ENCODE measurements around the gene ACAP1.
"Not testable (repeated sequence)": the region's sequence is repeated elsewhere in the genome, so short reads cannot be mapped to it uniquely, and the experiment has no call there.

The ACAP1 gene

DNA sequence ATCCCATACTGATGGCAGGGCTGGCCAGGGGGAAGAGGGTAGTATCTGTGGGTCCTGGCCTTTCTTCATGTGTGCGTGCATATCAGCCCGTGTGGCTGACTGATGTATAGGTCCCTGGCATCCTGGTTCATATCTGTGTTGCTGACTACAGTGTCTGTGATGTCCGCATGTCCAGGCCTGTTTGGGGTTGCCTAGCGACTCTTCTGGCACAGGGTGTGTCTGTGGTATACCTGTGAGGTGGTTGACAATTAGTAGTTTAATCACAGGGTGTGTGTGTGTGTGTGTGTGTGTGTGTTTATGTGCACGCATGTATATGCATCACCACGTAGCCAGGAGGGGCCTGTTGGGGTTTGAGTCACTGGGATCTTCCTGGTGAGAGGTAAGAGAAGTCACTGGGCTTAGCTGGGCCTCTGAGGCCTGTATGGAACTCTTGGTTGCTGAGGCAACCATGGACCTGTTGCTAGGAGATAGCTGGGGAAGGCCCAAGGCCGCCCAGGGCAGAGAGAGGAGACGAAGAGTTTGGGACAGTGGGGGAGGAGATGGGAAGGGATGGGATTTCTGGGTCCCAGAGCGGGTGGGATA lies 18.0 kb downstream of the ACAP1 start:
- peak in 12 of 56 donors; percentile 10 to 68 (median 21) for DNase-seq

DNA sequence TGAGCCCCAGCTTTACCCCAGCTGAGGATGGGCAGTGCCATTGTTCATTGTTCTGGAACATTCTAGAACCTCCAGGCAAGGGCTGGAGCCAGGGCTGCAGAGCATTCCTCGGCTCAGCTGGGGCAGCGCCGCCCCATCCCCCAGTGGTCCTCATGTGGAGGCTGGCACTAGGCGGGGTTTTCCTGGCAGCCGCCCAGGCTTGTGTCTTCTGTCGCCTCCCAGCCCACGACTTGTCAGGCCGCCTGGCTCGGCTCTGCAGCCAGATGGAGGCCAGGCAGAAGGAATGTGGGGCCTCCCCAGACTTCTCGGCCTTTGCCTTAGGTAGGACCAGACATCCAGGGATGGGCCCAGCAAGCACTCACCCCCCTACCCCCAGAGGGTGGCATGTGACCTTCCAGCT lies 18.7 kb downstream of the ACAP1 start, which contains the start of gene TMEM95:
Gene TMEM95 (plus strand): TSS at position 104 of the 400 bp plus-strand sequence. CDS start 49 bp downstream, at position 153.
- peak in 49 of 56 donors; percentile 18 to 97 (median 62) for DNase-seq

DNA sequence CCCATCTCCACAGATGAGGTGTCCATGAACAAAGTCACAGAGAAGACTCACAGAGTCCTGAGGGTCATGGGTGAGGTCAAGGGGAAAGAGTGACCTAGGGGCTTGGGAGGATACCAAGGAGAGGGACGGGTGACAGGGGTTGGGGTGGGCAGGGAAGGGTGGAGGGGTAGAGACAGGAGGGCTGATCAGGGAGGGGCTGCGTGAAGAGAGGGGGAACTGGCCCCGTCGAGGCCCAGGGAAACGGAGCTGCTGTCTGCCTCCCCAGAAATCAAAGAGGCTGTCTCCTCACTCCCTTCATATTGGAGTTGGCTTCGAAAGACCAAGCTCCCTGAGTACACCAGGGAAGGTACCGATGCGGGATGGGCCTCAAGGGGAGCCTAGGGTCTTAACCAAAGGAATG lies 19.2 kb downstream of the ACAP1 start:
- peak in 1 of 56 donors; percentile 37 for DNase-seq

DNA sequence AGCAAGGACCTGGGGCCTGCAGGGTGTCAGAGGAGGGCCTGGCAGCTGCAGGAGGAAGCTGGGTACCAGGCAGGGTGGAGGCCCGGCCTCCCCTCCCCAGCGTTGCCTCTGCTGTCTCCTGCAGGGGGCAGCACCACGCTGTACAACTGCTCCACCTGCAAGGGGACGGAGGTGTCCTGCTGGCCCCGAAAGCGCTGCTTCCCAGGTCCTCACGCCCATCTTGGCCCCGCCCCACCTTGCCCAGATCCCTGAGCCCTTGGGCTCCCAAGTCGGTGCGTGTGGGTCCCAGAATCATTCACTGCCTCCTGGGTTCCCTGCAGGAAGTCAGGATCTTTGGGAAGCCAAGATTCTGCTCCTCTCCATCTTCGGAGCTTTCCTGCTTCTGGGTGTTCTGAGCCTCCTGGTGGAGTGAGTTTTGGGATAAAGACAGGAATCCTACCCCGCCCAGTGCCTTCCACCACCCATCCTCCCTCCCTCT lies 19.8 kb downstream of the ACAP1 start:
- DNase-seq: peak in 42 of 56 donors; percentile 5 to 77 (median 47)

DNA sequence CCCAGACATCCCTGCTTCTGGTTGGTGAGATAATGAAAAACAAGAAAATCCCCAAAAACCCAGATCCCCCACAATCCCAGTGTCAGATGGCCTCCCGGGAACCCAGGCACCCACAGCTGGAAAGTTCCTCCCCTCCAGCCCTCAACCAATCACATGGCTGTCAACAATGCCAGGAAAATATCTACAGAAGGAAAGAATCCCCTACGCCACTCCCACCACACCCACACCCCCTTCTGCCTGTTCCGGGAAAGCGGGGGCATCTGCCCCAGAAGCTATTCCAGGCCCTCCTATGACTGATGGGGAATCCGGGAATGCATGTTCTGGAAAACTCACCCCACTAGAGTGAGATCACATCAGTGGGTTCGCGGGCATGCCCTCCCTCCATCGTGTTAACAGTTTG lies 20.4 kb downstream of the ACAP1 start:
- DNase-seq: no peak

DNA sequence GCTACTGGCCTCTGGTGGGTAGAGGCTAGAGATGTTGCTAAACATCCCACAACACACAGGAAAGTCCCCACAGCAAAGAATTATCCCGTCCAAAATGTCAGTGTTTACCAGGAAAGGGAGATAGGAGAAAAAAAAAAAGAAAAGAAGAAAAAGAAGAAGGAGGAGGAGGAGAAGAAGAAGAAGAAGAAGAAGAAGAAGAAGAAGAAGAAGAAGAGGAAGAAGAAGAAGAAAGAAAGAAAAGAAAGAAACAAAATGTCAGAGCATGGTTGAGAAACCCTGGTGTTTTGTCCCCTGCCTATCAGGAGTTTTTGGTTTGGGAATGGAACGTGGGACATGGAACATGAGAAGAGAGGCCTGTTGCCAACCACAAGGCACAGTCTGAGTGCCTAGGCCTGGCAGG lies 21.1 kb downstream of the ACAP1 start:
- no peak for DNase-seq

DNA sequence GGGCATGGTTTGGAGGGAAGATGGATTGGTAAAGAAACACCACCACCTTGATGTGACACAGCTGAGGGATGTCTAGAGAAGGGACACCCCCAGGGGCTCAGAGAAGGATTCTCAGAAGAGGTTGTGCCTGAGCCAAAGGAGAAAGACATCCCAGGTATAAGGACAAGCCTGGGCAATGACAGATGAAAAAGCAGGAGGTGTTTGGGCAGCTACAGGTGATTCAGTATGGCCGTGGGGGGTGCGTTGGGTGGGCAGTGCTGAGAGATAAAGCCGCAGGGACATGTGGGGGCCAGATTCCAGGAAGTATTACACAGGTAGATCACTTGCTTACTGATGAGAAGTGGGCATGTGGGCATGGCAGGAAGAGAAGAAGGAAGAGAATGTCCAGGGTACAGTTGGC lies 25.6 kb downstream of the ACAP1 start:
- DNase-seq: no peak

DNA sequence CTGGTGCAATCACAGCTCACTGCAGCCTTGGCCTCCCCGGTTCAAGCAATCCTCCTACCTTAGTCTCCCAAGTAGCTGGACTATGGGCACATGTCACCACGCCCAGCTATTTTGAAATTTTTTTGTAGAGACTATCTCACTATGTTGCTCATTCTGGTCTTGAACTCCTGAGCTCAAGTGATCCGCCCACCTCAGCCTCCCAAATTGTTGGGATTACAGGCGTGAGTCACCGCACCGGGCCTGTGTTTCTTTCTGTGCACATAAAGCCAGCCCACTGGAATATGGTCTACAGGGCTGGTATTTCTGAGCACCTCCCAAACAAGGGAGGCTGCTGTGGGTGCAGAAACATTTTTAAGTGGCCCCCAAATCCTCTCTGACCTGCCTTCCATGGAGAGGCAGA lies 27.0 kb downstream of the ACAP1 start:
- DNase-seq: no peak

DNA sequence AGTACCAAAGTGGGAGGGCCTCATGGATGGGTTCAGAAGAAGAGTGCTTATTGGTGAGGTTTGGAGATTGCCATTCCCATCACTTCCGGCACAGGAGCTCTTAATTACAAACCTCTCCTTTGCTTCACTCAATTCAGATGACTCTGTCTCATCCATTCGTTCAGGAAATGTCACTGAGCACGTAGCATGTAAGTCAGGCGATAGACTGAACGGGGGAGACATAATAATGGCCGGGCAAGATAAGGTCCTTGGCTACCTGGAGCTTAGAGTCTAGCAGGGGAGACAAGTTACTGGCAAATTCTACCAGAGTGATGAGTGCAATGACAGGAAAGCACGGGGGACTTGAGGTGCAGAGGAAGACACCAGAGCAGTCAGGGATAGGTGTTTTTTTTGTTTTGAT lies 29.6 kb downstream of the ACAP1 start:
- DNase-seq: not testable (repeated sequence)

DNA sequence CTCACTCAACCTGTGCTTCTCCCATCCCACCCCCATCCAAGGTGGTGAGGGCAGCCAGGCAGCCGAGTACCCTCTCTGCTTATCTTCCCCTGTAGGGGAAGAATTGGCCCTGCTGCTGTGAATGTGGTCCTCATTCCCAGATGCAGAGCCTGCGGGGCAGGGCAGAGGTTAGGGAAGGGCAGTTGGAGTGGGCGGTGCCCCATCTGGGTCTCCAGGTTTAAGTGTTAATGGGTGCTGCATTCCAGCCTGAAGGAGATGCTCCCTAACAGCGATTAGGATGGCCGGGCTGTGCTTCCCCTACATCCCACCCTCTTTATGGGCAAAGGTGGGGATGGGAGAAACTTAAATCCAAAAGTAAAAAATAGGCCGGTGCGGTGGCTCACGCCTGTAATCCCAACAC lies 30.8 kb downstream of the ACAP1 start:
- no peak for DNase-seq

DNA sequence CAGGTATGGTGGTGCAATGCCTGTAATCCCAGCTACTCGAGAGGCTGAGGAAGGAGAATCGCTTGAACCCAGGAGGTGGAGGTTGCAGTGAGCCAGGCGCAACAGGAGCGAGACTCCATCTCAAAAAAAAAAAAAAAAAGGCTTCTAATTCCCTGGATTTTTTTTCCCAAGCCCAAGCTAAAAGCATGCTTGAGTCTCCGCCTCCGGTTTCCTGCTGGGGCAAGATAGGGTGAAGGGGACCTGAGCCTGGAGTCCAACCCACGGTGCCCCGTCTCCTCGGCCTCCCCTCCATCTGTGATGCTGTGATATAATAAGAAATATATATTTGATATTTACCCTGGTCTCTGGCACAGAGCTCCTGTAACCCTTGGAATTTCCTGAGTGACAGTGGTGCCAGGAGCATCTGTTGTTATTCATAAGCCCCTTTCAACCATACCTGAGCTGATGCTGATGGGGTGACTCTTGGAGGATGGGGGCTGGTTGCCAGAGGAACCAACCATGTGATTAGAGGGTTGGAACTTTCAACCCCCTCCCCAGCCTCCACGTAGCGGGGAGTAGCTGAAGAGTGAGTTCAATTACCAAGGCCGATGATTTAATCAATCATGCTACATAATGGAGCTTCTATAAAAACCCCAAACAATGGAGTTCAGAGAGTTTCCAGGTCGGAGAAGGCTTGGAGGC lies 31.7 kb downstream of the ACAP1 start:
- DNase-seq: no peak

DNA sequence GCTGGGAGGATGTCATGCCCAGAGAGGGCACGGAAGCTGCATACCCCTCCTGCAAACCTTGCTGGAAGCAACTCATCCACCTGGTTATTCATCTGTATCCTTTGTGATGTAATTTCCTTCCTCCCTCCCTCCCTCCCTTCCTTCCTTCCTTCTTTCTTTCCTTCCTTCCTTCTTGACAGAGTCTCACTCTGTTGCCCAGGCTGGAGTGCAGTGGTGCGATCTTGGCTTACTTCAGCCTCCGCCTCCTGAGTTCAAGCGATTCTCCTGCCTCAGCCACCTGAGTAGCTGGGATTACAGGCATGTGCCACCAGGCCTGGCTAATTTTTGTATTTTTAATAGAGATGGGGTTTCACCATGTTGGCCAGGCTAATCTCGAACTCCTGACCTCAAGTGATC lies 32.3 kb downstream of the ACAP1 start:
- DNase-seq: not testable (repeated sequence)

DNA sequence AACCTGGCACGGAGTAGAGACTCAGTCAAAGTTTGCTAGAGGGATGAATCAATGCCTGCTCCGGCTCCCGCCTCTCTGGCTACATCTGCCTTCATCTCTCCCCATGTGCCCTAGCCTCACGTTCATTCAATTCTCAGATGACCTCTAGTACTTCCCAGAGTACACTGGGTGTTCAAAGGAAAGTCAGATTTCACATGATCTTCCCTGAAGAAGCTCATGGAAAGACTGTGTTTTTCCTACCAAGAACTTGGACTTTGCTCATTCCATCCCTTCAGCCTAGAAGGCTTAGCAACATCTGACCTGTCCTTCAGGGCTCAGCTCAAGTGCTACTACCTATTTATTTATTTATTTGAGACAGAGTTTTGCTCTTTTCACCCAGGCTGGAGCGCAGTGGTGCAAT lies 33.5 kb downstream of the ACAP1 start:
- no peak for DNase-seq

DNA sequence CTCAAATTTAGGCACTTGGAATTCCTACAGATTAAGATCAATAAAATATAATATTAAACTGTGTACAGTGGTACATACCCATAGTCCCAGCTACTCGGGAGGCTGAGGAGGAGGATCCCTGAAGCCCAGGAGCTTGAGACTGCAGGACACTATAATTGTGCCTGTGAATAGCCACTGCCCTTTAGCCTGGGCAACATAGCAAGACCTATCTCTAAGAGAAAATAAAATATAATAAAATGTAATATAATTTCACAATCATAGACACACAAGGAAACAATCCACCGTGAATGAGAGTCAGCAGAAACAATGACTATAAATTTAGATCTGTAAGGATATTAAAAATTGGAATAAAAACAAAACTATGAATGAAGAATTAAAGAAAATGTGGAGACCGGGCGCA lies 34.5 kb downstream of the ACAP1 start:
- DNase-seq: no peak

DNA sequence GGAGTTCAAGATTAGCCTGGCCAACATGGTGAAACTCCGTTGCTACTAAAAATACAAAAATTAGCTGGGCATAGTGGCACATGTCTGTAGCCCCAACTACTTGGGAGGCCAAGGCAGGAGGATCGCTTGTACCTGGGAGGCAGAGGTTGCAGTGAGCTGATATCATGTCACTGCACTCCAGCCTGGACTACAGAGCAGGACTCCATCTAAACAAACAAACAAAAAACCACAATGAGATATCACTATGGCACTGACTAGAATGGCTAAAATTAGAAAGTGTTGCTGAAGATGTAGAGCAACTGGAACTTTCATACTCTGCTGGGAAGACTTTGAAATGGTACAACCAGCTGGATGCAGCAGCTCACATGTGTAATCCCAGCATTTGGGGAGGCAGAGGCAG lies 38.0 kb downstream of the ACAP1 start:
- no peak for DNase-seq

DNA sequence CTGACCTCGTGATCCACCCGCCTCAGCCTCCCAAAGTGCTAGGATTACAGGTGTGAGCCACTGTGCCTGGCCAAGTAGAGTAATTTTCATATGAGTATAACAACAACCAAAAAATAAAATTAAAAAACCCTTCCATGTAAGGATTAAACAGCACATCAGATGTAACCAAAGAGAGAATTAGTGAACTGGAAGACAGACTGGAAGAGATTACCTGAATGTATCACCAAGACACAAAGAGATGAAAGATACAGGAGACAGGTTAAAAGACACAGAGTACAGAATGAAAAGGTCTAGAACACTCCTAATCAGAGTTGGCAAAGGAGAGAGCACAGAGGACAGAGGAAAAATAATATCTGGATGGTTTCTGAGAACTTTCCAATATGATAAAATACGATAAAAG lies 42.8 kb downstream of the ACAP1 start:
- no peak for DNase-seq

DNA sequence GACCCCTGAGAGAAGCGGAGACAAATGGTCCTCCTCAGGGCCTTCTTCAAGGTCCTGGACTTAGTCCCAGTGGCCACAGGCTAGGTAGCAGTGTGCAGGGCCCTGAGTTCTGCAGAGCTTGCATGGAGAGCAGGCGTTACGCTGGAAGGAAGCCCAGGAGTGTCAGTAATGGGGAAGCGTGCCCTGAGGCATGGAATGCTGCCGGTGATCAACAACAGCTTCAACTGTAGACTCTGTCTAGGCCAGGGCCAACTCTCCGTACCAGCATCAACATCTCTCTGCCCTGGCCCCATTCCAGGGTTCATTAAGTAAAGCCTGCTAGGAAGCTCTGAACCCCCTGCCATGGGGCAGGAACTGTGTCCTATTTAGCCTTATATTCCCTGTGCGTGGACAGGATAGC lies 44.0 kb downstream of the ACAP1 start:
- DNase-seq: peak in 6 of 56 donors; percentile 6 to 56 (median 8)

DNA sequence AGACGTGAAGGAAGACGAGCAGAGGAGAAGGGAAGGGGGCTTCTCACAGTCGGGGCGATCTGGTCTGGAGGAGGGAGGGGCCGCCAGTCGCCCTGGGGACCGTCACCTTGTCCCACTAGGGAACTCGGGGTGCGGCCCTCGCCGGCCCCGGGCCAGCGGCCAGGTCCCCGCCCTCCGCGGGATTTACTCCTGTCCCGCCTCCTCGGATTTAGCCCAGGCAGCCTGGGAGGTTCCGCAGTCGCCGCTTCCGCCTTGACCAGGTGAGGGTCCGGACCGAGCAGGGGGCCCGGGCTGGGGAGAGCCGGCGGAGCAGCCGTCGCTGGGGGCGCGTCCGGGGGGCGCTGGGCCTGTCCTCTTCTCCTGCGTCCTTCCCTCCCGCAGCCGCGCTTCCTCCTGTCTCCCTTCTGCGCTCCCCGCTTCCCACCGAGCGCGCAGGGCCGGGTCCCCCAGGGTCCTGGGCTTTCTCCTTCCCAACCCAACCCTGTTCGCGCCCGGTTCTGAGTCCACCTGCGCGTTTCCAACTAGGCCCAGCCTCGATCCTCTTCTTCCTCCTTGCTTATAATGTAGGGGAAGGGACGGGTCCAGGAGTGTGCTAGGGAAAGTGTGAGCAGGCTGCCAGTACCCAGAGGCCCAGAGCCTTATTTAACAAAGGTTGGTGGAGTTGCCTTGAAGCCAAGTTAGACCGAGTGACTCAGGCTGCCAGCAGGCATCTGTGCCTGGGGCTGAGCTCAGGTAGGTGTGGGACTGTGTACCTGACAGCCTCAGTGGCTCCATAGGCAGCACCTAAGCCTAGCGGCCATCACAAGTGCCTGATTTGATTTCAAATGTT lies 44.7 kb downstream of the ACAP1 start, which contains the start of gene TNK1:
Gene TNK1 (plus strand): TSS at position 235 of the 829 bp plus-strand sequence. CDS start 1,838 bp downstream, outside the sequence.
- no peak for DNase-seq

DNA sequence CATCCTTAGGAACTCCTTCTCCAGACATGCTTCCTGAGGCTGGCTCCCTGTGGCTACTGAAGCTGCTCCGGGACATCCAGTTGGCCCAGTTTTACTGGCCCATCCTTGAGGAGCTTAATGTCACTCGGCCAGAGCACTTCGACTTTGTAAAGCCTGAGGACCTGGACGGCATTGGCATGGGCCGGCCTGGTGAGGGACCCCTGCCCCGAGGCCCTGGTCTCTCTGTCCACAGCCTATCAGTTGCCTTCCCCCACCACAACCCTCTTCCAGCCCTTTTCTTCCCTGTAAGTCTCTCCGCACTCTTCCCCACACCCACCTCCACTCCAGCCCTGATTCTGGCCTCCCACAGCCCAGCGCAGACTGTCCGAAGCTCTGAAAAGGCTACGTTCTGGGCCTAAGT lies 46.6 kb downstream of the ACAP1 start:
- DNase-seq: no peak

DNA sequence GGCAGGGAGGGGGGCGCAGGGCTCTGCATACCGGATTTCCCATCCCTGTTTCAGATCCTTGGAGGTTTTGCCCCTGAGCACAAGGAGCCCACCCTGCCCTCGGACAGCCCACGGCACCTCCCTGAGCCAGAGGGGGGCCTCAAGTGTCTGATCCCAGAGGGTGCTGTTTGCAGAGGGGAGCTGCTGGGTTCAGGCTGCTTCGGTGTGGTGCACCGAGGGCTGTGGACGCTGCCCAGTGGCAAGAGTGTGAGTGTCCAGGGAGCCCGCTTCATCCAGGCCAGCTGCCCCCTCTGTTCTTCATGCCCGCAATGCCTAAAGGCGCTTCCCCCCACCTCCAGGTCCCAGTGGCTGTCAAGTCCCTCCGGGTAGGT lies 47.0 kb downstream of the ACAP1 start:
- DNase-seq: no peak

DNA sequence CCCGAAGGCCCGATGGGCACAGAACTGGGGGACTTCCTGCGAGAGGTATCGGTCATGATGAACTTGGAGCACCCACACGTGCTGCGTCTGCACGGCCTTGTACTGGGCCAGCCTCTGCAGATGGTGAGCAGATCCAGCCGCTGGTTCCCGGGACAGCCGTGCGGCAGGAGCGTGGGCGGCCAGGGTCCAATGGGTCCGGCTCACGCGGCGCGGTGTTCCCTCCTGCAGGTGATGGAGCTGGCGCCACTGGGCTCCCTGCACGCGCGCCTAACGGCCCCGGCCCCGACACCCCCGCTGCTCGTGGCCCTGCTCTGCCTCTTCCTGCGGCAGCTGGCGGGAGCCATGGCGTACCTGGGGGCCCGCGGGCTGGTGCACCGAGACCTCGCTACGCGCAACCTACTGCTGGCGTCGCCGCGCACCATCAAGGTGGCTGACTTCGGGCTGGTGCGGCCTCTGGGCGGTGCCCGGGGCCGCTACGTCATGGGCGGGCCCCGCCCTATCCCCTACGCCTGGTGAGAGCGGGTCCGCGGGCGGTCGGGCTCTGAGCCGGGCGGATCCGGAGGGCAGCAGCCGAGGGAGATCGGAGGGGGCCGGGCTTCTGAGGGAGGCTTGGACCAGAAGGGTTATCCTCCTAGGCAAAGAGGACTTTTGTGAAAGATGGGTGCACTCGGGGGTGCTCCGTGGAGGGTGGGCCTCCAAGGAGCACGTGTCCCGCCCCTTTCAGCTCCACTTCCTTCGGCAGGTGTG lies 47.6 kb downstream of the ACAP1 start:
- DNase-seq: peak in 14 of 56 donors; percentile 9 to 54 (median 31)
